Small intestine (tissue), 7 donors: ENCODE results near the gene AK4. TPM values are rescaled to one million over a fixed set of nuclear protein-coding genes. Genes with fewer than 3 reads are reported as not detected.

ENCODE experiments used
- DNase-seq, 2 donors: peaks; one replicate each; pipeline versions ENCODE4 v3.0.0 to v3.0.0-alpha.2; 2013
- FAIRE-seq: peaks from 2 replicates; lab custom pipeline; 2012; peaks lifted over from hg19 to GRCh38; lab: Jason Lieb, UNC
- H3K27ac ChIP-seq, 3 donors: one replicate each; pipeline ENCODE4 v1.5.1; 2013; ENCODE audit warnings: low read length in 2 of 3, mild to moderate bottlenecking in 2 of 3, control low read depth in 1 of 3, inconsistent platforms in 1 of 3, low read depth in 1 of 3, moderate library complexity in 1 of 3
- H3K27me3 ChIP-seq, 3 donors: one replicate each; pipeline ENCODE4 v1.6.1; 2013; ENCODE audit warnings: low read length in 3 of 3, inconsistent platforms in 1 of 3; ENCODE audit not compliant: control insufficient read depth in 3 of 3, insufficient read depth in 3 of 3
- H3K36me3 ChIP-seq, 3 donors: one replicate each; pipeline ENCODE4 v1.6.1; 2013; ENCODE audit warnings: low read length in 3 of 3, inconsistent platforms in 1 of 3, low read depth in 1 of 3, mild to moderate bottlenecking in 1 of 3, moderate library complexity in 1 of 3; ENCODE audit not compliant: control insufficient read depth in 3 of 3, insufficient read depth in 2 of 3
- H3K4me1 ChIP-seq, 3 donors: one replicate each; pipeline ENCODE4 v1.6.1; 2013; ENCODE audit warnings: low read length in 2 of 3, inconsistent platforms in 1 of 3, low read depth in 1 of 3, mild to moderate bottlenecking in 1 of 3, moderate library complexity in 1 of 3; ENCODE audit not compliant: control insufficient read depth in 3 of 3, insufficient read depth in 2 of 3
- H3K4me3 ChIP-seq, 3 donors: one replicate each; pipeline ENCODE4 v1.5.1; 2013; ENCODE audit warnings: low read length in 3 of 3, control low read depth in 1 of 3, inconsistent platforms in 1 of 3, low read depth in 1 of 3, mild to moderate bottlenecking in 1 of 3, moderate library complexity in 1 of 3
- H3K9me3 ChIP-seq, 2 donors: one replicate each; pipeline ENCODE4 v1.6.1; 2013; ENCODE audit warnings: low read depth in 1 of 2, low read length in 1 of 2; ENCODE audit not compliant: control insufficient read depth in 2 of 2, insufficient read depth in 1 of 2
- WGBS, 3 donors: extraction: QIAGEN DNeasy Blood & Tissue Kit; methylation state at CpG; one replicate each; pipeline ENCODE4 v1.1.7; 2013; 5-methylcytosine and 5-hydroxymethylcytosine counted together
- polyA plus RNA-seq, 4 donors: library from polyadenylated mRNA; stranded (reverse) in 3 of 4; unstranded in 1 of 4; fragments of 200-250 nt in 3 of 4; fragments of 120-200 nt in 1 of 4; gene quantifications; one replicate each; pipeline versions ENCODE4 v1.2.1 to v1.2.3, GENCODE V29; 2013
- donor health status: healthy with polysubstance abuse.
- donor health status: control.
- donor health status: control.
- donor health status: Bipolar disorder and iron deficiency.
- donor health status: healthy.

The AK4 gene
- polyA plus RNA-seq, 4 donors = 2.0 to 51.8 (median 4.6) TPM

- no peak for FAIRE-seq
- H3K4me3 ChIP-seq = peak overlapping the region; percentile 48 to 71 (median 65)
Observed at GRCh38 chr1:65146908-65147423, 1.0 kb upstream of the AK4 start.

GRCh38 chr1:65147424-65148177, 402 bp upstream of the AK4 start:
- H3K27me3 ChIP-seq = peaks cover 0 to 8% (median 0%) of the 10 kb centered on the region in 3 donors
- H3K27ac ChIP-seq = no peak overlapping the region
- peaks cover 0 to 17% (median 1%) of the 10 kb centered on the region in 3 donors for H3K4me1 ChIP-seq
- no peak for FAIRE-seq
- H3K9me3 ChIP-seq = no peaks in the 10 kb centered on the region
- no peaks in the 10 kb centered on the region for H3K36me3 ChIP-seq
- WGBS, 3 donors = 1% methylated on average over 74 to 88 of the region's 88 CpGs
- H3K4me3 ChIP-seq = peak overlapping the region; percentile 48 to 71 (median 65)
- peak; percentile 29 to 84 for DNase-seq

More at GRCh38 chr1:65146908-65147423, 1.0 kb upstream of the AK4 start:
- peaks cover 0 to 8% (median 0%) of the 10 kb centered on the region in 3 donors for H3K27me3 ChIP-seq
- WGBS, 3 donors = 7 to 14% (median 11%) methylated on average over 19 to 20 of the region's 20 CpGs
- H3K9me3 ChIP-seq = no peaks in the 10 kb centered on the region
- no peaks in the 10 kb centered on the region for H3K36me3 ChIP-seq
- no peak overlapping the region for H3K27ac ChIP-seq
- peak; percentile 14 to 36 for DNase-seq
- peaks cover 0 to 20% (median 1%) of the 10 kb centered on the region in 3 donors for H3K4me1 ChIP-seq

DNA sequence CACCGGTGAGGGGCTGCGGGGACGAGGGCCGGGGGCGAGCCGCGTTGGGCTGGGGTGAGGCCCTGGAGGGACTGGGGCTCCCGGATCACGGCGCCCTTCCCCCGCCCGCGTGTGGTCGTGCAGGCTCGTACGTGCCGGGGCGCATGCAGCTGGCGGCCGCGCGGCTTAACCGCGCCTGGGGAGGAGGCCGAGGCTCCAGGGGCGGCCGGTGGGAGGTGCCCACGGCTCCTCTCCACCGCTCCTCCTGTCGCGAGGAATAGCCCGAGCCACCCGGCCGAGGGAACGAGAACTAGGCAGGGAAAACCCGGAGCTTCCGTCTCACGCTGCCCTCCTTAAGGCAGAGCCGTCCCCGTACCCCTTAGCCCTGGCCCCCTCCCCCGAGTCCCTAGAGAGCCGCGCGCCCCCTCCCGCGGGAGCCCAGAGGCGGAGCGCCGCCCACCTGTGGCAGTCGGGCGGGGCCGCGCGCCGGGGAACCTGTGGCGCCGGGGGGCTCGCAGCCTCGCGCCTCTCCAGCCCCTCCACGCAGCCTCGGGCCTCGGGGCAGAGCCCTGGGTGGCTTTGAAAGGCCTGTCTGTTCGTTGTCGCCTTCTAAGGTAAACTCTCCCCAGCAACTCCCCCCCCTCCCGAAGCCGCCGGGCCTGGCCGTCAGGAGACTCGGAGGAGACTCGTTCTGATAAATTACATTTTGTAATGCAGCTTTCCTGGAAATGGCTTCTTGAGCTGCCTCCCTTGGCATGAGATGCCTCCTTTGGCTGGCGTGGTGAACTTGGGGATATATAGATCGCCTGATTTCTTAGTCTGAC, 746 bp downstream of the AK4 start:
- no peak for FAIRE-seq
- H3K4me1 ChIP-seq = peaks cover 0 to 17% (median 1%) of the 10 kb centered on the region in 3 donors
- WGBS, 3 donors = 1% methylated on average over 43 to 73 of the region's 73 CpGs
- H3K9me3 ChIP-seq = no peaks in the 10 kb centered on the region
- no peaks in the 10 kb centered on the region for H3K36me3 ChIP-seq
- peaks cover 0 to 8% (median 0%) of the 10 kb centered on the region in 3 donors for H3K27me3 ChIP-seq
- DNase-seq = peak in 1 of 2 donors; percentile 72
- H3K27ac ChIP-seq = peak overlapping the region in 1 of 3 donors; percentile 13
- H3K4me3 ChIP-seq = peak overlapping the region; percentile 58 to 71 (median 65)

- peak overlapping the region in 2 of 3 donors; percentile 65 to 71 for H3K4me3 ChIP-seq
- DNase-seq (no peak), FAIRE-seq (no peak)
- no peaks in the 10 kb centered on the region for H3K9me3 ChIP-seq
- peaks cover 0 to 8% (median 0%) of the 10 kb centered on the region in 3 donors for H3K27me3 ChIP-seq
- WGBS, 3 donors = 37 to 56% (median 50%) methylated on average over 14 of the region's 14 CpGs
- peak overlapping the region in 1 of 3 donors; percentile 13 for H3K27ac ChIP-seq
- H3K4me1 ChIP-seq = peaks cover 0 to 17% (median 1%) of the 10 kb centered on the region in 3 donors
- no peaks in the 10 kb centered on the region for H3K36me3 ChIP-seq
Observed at GRCh38 chr1:65149351-65150107, 1.5 kb downstream of the AK4 start.

GRCh38 chr1:65150108-65150463, 2.1 kb downstream of the AK4 start:
- Histone ChIP-seq H3K27me3 (peaks cover 0 to 8% (median 0%) of the 10 kb centered on the region in 3 donors), H3K27ac (no peak overlapping the region), H3K9me3 (no peaks in the 10 kb centered on the region), H3K36me3 (no peaks in the 10 kb centered on the region), H3K4me3 (no peak overlapping the region), H3K4me1 (peaks cover 0 to 17% (median 1%) of the 10 kb centered on the region in 3 donors)
- no peak for DNase-seq
- FAIRE-seq = no peak

DNA sequence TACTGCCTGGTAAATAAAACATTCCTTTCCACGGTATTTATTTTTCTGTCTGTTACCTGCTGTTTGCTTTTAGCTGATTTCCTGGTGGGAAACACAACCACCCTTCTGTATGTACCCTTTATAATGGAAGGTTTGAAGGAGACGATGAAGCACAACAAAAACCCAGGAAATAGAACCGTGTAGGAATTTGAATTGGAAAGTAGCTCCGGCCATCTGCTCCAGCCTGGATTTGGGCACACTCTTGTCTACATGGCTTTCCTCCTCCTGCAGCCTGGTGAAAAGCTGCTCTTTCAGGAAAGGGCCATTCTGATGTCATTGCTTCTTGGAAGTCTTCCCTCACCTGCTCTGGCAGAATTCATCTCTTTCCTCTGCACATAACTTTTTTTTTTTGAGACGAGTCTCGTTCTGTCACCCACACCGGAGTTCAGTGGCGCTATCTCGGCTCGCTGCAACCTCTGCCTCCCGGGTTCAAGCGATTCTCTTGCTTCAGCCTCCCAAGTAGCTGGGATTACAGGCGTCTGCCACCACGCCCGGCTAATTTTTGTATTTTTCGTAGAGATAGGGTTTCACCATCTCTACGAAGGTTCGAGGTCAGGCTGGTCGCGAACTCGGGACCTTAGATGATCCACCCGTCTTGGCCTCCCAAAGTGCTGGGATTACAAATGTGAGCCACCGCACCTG, 2.7 kb downstream of the AK4 start:
- H3K4me1 ChIP-seq = peaks cover 0 to 17% (median 1%) of the 10 kb centered on the region in 3 donors
- H3K4me3 ChIP-seq = no peak overlapping the region
- 91 to 93% (median 93%) methylated on average over 23 of the region's 23 CpGs for whole genome bisulfite sequencing, 3 donors
- no peaks in the 10 kb centered on the region for H3K36me3 ChIP-seq
- no peak for DNase-seq
- H3K9me3 ChIP-seq = no peaks in the 10 kb centered on the region
- no peak for FAIRE-seq
- H3K27ac ChIP-seq = no peak overlapping the region
- H3K27me3 ChIP-seq = peaks cover 0 to 8% (median 0%) of the 10 kb centered on the region in 3 donors

- 87 to 95% (median 88%) methylated on average over 1 of the region's 1 CpG for WGBS, 3 donors
- Histone ChIP-seq H3K27me3 (peaks cover 0 to 7% (median 0%) of the 10 kb centered on the region in 3 donors), H3K4me3 (no peak overlapping the region), H3K36me3 (no peaks in the 10 kb centered on the region), H3K4me1 (peaks cover 0 to 15% (median 1%) of the 10 kb centered on the region in 3 donors), H3K27ac (no peak overlapping the region), H3K9me3 (no peaks in the 10 kb centered on the region)
- FAIRE-seq (no peak), DNase-seq (no peak)
Observed at GRCh38 chr1:65151641-65152040, 3.6 kb downstream of the AK4 start.
